Measurements from ENCODE around the gene KCNH1.

KCNH1 gene

DNA sequence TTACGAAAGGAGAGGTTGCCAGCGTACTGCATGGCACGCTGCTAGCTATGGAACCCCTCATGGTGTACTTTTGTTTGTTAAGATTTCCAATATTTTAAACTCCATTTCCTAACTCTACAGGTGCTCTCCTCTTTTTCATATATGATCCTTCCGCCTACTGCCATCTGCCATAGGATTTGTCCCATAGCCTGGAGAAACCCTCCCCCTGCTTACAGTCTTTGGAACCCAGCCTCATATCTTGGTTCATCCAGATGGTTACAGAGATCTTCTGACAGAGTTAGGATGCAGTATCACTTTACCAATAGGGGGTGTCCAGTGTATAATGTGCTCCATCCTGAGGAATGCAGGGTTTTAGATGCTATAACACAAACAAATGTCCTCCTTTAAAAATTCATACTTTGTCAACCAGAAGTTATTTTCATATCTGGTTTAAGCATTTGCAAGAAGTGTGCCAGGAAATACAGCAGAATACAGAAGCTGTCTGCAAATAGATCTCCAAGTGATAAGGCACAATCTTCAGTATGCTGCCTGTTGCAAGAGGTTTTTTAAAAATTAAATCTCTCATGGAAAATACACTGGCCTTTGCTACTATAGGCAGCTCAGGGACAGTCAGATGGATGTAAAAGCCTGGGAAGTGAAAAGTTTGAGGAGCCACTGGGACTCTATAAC is 377.8 kb downstream of the KCNH1 start:
- no peak for DNase-seq (ENCODE audit: low read depth in 2 of 2)

DNA sequence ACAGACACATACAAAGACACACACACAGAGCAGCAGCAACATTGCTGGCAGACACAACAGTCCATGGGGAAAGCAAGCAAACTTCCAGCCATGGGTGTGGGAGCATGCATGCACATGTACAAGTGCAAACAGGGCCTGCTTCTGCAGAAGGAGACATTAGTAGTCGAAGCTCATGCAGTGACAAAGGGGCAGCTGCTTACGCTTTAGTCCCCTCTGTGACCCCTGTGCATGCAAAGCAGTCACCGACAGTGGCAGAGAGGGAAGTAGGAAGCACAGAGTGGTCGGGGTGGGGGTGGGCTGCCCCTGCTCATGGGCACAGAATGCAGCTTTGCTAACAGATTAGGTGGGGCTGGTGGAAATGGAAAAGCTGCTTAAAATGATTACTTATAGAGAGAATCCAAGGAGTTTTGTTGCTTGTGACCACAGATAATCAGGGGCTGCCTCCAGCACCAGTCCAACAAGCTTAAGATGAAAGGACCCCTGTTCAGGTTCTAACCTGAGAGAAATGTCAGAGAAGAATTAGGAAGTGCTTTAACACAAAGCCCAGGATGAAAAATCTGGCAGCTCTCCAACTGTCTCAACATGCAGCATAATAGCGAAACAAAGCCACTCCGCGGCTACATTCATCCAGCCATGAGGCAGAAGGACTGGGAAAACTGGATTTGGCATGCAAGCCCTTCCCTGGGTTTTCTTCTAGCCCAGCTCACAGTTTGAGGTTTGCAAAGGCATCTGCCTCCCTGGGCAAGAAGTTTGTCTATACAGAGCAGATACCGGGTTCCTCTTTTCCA is 378.9 kb downstream of the KCNH1 start:
- DNase-seq (ENCODE audit: low read depth in 2 of 2): no peak

DNA sequence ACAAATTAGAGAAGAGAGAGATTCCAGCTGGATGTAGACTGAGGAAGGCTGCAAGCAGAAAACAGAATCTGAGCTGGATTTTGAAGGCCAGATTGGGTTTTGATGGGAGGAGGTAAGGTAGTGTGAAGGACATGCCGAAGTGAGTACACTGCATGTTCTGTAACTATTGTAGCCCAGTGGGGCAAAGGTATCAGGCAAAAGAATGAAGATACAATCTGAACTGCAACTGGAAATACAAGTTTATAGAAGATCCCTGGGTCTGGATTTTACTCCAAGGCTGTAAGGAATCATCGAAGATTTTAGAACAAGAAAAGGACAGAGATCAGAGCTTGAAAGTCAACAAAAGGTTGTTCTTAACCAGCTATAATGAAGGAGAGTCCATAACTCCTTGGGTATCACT is 382.0 kb downstream of the KCNH1 start:
- DNase-seq (ENCODE audit: low read depth in 2 of 2): no peak

DNA sequence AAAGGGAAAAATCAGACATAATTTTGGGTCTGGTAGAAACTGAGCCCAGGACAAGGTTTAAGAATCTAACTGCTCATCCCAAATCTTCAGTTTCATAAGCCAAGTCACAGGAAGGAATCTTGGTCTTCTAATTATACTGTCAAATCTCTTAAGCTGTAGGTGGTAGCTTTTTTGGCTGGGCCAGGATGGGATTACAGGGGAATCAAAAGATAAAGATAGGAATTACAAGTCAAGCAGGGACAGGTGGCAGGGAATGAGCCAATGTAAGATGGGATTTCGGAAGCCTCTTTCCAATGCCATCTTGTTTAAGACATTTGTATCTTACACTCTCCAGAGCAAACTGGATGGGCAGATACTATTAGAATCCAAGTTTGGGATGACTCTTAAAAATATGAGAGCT is 383.5 kb downstream of the KCNH1 start:
- no peak for DNase-seq (ENCODE audit: low read depth in 2 of 2)

DNA sequence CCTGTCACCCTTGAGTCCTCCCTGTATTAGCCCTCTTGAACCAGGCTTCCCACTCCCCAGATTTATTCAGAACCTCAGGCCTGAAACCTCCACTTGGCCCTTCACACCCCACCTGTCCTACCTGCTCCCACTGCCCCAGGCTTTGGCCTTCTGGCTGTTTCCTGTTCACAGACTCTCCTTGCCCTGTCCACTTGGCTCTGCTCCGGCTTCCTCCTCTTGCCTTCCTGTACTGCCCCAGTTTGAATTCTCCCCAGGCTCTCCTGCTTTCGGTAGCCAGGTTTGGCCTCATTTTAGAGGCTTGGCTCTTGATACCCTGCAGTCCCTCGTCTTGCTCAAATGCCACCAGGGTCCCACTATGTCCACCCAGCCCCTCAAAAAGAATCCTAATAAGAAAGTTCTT is 385.2 kb downstream of the KCNH1 start:
- no peak for DNase-seq (ENCODE audit: low read depth in 2 of 2)

DNA sequence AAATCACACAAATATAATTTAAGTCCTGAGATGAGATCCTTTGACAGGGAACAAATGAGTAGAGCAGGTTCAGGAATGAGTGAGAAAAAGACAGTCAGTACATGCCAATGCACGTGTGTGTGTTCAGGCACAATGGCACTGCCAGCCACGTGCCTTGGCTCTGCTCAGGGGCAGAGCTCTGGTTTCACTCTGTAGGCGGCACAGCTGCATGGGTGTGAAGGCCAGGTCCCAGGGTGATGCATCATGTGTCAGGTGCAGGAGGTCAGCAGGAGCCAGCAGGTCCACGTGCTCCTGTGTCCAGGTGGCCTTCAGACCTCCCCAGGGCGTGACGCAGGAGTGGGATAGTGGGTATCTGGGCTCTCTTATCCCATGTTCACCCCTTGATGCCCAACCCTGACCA is 386.1 kb downstream of the KCNH1 start:
- no peak for DNase-seq (ENCODE audit: low read depth in 2 of 2)

DNA sequence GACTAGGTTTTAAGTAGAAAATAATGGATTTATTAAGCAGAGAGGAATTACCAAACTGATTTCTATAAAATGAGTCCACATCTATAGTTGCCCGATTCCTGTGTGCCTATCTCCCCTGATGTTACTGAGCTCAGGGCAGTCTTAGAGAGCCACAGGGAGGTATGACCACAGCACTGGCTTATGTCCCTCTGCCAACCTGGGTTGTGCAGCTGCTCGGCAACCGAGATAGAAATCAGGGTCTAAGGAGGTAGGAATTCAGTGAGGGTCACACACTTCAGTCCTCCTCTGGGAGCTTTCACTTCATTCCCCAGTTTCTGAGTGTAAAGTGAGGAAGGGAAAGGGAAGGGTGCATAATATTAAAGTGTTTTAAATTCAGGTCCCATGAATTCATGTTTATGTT is 386.8 kb downstream of the KCNH1 start:
- no peak for DNase-seq (ENCODE audit: low read depth in 2 of 2)

DNA sequence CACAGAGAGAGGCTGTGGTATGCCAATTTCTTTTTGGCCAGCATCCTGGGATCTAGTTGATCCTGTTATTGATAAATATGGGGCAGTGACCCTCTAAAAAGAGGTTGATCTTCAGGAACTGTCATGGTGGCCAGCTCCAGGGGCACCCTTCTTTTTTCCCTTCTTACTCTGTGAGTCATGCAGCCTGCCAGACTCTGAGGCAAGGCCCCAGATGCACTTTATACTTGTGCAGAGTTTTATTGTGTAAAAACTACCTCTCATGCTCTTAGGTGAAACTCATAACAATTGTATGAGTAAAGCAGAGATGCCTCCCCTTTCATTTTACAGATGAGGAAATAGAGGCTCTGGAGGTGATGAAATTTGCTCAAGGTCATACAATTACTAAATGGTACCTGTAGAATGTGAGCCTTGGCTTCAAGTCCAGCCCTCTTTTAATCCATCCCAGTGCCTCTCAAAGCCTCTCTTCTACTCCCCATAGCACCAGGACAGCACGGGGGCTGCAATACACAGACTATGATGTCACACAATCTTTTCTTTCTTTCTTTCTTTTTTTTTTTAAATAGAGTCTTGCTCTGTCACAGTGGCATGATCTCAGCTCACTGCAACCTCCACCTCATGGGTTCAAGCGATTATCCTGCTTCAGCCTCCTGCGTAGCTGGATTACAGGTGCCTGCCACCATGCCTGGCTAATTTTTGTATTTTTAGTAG is 387.8 kb downstream of the KCNH1 start:
- DNase-seq (ENCODE audit: low read depth in 2 of 2): no peak

DNA sequence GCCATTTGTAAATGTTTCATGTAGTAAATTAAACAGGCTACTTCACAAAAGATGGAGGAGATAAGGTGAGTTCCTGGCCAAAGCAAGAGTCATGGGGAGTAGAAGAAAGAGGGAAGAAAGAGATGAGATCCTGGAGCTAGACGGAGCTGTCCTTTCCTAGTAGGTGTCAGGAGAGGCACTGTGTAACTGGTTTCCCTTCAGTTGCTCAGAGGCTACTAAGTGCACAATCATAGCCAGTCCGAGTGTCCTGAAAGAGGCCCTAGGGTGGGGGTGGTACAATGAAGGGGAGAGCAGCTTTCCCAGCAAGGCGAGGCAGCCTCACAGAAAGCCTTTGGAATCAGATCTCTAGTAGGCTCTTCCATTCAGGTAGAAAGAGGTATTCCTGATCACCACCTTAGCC is 390.9 kb downstream of the KCNH1 start:
- DNase-seq (ENCODE audit: low read depth in 2 of 2): no peak

DNA sequence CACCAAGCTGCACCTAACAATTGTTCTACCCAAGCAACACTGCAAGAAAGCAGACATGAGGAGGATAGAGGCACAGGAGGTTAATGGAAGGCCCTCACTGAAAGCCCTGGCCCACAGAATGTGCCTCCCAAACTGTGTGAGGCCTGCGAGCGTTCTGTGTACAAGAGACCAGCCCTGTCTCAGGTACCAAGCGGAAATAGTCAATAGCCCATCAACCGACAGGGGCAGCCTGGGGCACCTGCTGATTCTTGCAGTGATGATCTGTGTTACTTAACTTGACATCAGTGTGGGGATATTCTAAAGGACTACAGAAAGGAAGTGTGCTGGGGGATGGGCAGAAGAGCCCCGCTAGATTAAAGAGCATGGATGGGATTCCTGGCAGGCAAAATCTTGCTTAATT is 392.4 kb downstream of the KCNH1 start:
- DNase-seq (ENCODE audit: low read depth in 2 of 2): no peak

DNA sequence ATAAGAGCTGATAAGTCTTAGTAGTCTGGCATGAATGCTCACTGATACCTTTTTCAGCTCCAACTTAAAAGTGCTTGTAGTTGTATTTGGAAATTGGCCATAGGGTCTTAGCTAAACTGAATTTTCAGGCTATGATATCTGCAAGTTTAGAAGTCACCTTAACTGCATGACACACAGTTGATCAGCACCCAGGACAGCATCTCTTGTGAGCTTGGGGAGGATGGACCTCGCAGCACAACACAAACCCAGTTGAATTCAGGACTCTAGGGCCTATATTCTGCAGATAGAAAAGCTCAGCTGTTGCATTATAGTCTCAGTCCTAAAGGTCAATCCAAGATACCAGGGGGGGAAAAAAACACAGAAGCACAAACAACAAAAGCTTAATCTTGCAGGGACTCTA is 394.3 kb downstream of the KCNH1 start:
- no peak for DNase-seq (ENCODE audit: low read depth in 2 of 2)

DNA sequence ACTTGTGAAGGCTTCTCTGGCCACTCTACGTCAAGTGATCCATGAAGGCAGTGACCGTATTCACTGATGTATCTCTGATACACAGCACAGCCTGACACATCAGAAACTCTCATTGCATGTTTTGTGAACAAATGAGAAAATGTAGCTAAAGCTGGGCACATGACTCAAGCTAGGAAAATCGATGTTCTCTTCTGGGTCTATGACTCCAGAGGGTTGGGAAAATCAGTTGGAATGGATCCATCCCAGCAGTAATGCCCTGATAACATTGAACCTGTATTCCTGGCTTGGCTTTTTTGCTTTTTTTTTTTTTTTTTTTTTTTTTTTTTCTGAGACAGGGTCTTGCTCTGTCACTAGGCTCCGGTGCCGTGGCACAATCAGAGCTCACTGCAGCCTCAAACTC is 395.7 kb downstream of the KCNH1 start:
- DNase-seq (ENCODE audit: low read depth in 2 of 2): no peak

DNA sequence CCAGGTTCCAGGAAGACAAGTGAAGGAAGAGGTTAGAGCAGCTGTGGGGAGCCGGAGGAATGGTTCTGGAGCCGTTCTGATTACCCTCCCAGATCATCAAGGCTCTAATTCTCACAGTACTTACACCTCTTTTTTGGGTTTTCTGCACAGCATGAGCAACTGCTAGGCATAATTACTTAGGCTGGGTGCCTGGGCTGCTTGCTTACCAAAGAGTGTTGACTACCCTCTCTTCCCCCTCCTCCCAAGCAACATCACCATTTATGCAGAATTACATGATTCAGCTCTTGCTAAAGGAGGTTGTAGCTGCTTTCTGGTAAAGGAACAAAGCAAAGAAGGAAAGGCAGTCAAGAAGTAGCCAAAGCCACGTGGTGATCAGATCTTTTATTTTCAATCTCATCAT is 397.2 kb downstream of the KCNH1 start:
- DNase-seq (ENCODE audit: low read depth in 2 of 2): no peak

DNA sequence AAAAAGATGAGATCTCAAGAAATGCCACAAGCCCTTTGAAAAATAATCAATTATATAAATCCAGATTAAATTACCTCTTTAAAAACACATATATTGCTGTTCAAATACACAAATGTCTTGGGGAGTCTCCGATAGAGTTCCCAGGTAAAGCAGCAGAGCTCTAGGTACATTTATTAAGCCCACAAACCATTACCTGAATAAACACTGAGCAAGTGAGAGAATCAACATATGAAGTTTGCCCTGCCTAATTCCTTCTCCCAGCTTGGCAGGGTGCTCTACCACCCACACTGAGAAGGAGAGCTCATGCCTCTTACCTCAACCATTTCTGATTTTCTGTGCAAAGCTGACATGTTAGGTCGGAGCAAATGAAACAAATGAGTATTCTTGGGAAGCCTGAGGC is 402.4 kb downstream of the KCNH1 start:
- no peak for DNase-seq (ENCODE audit: low read depth in 2 of 2)

DNA sequence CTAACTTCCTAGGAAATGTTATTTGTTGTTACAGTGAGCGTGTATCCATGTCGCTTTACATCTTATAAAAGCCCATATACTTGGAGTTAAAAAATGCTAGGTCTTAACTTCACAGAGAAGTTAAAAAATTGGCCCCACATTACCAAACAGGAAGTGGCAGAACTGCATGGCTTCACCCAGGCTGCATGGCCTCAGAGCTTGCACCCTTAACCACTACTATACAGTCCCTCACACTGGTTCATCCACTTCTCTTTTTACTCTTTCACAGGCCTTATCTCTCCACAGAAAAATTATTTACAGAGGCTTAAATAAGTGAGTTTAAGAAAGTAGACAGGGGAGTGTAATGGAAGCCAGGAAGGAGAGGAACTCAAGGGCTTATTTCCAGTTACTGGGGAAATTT is 402.8 kb downstream of the KCNH1 start:
- no peak for DNase-seq (ENCODE audit: low read depth in 2 of 2)

DNA sequence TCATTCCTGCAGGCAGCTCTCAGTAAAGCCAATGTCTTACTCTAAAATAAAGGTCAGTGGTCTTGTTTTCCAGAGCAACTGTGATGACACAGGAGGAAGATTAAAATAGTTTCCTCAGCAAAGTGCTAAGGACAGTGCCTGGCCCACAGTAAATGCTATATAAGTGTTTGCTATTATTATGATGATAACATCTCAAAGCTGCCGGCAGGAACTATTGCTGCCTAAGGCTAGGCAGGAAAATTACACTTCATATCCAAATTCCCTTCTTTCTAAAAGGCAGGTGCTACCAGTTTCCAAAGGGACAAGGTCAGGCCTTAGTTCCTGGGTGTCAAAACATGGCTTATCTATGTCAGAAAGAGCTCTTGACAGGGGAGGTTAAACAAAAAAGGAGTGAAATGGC is 403.9 kb downstream of the KCNH1 start:
- no peak for DNase-seq (ENCODE audit: low read depth in 2 of 2)

DNA sequence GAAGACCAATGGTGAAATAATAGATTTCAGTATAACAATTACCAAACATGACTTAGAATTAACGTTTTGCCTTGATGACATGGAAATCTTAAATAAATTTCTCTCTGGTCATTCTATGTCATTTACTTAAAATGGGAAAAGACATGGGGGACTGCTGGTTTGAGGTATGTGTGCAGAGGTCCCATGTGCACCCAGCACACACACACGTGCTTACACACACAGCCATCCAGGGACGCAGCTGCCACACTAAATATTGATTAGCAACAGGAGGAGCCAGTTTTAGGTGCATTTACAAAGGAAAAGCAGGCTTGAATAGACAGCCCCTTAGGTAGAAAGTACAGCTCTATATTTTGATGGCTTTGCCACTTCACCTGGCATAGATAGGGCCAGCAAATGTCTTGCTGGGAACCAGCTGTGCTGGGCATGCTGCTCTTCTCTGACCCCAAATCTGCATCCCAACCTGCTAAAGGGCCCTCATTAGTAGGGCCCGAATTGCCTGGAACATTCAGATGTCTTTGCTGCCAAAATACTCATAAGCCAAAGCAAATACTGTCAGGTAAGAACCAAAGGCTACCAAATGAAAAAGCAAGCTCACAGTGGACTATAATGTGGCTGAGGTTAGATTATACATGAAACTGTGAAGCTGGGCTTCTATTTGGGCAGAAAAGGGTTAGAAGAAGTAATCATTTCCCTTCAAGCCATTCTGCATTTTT is 405.4 kb downstream of the KCNH1 start:
- DNase-seq (ENCODE audit: low read depth in 2 of 2): no peak

DNA sequence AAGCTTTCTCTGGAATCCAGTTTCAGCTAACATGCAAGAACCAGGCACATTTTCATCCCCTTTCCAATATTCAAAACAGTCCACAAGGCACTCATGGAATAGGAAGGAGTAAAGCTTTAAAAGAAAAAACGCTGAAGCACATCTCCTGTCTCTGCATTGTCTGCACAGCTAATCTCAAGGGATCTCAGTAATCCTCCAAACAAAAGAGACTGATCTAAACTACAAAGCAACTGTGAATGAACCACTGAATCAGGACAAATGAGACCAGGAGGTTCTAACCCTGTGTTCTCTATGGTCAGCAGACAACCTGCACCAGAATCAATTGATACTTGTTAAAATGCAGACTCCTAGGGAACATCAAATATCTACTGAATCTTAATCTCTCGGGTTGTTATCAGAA is 406.2 kb downstream of the KCNH1 start:
- no peak for DNase-seq (ENCODE audit: low read depth in 2 of 2)

DNA sequence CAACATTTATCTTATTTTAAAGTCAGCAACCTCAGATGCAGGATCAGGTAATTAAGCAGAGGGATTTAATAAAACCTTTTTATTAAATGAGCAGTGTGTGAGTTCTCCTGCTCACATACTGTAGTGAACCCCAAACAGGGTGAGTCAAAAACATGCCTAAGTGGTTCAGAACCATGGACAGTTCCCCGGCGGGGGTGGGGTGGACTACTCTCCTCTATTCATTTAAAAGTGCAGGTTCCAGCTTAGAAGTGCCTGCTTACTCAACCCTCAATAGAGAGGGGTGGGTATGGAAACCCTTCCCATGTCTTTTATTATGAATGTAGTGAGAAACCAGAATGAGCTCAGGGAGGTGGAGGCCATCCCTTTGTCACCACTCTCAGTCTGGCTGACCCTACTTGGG is 407.3 kb downstream of the KCNH1 start:
- DNase-seq (ENCODE audit: low read depth in 2 of 2): no peak

DNA sequence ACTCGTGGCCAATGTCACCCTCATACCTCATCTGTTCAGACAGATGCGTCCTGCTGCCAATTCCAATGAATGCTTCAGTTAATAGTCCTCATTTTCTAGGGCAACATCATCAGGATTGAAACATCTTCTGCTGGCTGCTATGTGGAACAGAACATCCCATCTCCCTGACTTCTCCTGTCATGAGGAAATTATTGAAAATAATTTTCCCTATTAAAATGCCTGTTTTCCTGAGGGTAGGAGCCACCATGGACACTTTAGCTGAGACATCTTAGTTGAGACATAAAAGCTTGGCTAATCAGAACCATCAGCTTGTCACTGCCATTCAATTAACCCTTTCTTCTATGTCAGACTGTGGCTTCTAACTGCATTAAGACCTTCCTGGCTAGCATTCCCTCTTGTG is 409.2 kb downstream of the KCNH1 start:
- DNase-seq (ENCODE audit: low read depth in 2 of 2): no peak

DNA sequence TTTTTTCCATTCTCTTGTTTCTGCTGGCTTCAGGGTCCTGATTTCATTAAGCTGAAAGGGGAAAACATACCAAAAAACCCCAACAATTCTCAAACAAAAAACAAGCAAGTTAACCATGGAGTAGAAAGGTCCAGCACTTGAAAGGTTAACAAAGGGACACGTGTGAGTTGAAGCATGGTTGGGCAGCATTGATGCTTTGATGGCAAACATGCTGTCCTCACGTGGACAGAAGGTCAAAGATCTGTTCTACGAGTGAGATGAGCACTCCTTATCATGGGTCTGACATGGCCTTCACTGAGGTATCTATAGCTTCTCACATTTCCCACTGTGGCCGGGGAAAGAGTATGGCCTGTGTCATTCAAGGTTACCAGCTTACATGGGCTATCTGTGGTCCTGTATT is 410.3 kb downstream of the KCNH1 start:
- DNase-seq (ENCODE audit: low read depth in 2 of 2): no peak

DNA sequence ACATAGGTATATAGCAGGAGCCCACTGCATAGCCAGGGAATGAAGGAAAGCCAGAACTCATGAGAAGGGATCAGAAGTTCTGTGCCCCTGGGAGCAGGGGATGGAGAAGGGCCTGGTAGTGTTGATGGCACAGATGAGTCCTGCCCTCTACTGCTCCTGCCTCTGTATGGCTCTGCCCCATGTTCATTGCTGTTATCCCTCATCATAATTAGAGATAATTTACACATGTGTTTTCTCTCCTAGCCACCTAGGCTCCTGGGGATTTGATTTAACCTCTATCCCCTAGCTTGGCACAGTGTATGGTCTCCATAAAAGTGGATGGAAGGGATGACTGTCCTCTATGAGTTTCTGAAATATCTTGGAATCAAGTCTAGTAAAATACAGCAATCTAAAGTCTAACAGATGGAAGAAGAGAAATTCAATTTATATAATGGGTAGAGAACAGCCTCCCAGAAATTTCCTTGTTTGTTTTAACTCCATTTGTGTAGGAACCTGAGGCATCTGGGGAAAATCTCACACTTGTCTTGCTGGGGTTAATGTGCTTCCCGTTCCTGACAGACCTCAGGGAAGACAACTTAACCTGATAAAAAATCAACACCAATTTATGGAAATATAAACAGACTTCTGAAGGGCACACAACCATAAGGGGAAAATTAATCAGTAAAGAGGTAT is 411.4 kb downstream of the KCNH1 start:
- DNase-seq (ENCODE audit: low read depth in 2 of 2): no peak
